GM10847 (cell line): ENCODE measurements around the gene RFX8.

Experiments
- POLR2A ChIP-seq: IDR thresholded peaks from 2 replicates; pipeline ENCODE4 v1.6.1; 2011; ENCODE audit not compliant: insufficient read length; ENCODE audit errors: extremely low read depth

RFX8 gene

DNA sequence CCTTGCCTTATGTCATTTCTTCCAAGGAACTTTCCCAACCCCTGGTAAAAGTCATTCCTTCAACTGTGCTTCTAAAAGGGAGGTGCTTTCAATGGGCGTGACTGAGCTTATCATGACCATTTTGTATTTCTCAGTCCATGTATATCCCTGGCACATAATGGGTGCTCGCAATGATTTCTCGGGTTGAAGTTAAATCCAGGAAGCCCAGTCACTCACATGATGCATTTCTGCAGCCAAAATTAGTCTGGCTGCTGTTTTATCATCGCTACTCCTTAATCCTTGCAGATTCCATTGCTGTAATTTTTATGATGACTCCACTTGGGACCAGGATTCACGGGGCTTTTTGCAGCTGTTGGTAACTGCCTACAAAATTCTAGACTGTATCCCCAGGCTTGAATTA, 25.9 kb upstream of the RFX8 start:
- TF ChIP-seq POLR2A: no peak

DNA sequence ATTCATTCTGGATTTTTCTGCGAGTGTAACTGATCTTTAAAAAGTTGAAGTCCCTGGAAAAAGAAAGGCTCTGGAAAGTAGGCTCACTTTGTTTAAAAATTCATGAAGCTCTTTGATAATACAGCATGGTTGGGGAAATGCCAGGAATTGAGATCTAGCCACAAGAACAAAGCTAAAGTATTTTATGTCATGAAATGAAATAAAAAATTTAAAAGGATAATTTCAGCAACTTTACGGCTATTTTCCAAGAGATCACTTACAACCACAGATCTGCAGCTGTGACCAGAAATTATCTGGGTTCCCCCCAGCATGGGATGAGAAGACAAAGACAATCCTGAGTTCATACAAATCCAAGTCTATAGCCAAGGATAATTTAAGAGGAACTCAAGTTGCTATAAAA, 25.3 kb upstream of the RFX8 start:
- no peak for TF ChIP-seq POLR2A

DNA sequence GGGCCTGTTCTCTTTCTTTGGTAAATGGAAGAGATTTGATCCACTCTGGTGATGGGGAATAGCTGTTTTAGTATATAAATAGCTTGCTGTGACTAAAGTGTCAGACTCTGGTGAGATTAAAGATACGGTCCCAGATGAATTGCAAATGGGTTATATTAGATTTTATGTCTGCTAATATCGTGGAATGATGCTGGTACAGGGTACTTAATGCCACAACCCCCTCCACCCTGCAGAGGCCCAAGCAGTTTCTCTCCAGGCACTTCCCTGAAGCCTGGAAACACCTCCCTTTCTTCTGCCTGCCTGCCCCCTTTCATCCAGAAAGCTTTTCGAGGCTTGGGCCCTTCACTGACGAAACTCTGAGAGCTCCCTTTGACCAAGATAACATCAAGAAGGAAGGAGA, 21.4 kb upstream of the RFX8 start:
- no peak for TF ChIP-seq POLR2A

DNA sequence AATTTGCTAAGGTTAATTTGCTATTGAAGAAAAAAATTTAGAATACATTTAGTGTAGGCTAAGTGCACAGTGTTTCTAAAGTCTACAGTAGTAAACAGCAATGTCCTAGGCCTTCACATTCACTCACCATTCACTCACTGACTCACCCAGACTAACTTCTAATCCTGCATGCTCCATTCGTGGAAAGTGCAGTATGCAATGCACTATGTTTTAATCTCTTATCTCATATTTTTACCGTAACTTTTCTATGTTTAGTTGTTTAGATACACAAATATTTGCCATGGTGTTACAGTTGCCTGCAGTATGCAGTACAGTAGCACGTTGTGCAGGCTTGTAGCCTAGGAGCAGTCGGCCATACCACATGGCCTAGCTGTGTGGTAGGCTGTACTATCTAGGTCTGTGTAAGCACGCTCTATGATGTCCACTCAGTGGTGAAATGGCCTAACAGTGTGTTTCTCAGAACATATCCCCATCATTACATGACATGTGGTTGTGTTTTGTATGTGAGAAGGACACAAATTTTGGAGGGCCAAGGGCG, 18.1 kb upstream of the RFX8 start:
- no peak for TF ChIP-seq POLR2A

DNA sequence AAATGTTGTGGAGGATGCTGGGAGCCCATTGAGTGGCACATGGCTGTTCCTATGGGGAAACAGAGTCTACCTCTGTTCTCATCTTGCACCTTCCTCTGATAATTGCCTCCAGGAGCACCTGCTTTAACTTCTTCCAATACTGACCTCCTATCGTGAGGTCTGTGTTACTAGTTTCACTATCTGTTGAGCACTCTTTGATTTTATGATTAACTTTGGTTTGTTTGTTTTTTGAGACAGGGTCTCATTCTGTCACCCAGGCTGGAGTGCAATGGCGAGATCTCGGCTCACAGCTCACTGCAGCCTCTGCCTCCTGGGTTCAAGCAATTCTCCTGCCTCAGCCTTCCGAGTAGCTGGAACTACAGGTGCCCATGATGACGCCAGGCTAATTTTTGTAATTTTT, 12.1 kb upstream of the RFX8 start:
- TF ChIP-seq POLR2A: no peak

DNA sequence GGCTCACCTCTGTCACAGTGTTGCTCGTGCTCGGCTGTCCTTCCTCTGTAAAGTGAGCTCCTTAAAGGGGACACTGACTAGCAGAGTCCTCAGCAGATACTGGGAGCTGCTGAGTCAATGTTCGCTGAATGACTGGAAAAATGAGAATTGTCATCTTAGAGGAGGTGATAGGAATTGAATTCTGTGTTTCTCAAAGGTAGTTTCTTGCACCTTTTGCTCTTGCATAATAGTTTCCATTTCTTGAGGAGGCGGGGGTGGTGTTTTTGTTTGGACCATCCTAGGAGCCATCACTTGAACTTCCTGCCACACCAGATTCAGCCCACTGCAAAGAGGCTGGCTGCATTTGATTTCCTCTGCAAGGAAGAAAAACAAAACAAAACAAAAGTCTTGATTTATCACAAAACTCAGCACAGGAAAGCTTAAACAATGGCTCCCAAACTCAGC, 11.4 kb upstream of the RFX8 start:
- no peak for TF ChIP-seq POLR2A

DNA sequence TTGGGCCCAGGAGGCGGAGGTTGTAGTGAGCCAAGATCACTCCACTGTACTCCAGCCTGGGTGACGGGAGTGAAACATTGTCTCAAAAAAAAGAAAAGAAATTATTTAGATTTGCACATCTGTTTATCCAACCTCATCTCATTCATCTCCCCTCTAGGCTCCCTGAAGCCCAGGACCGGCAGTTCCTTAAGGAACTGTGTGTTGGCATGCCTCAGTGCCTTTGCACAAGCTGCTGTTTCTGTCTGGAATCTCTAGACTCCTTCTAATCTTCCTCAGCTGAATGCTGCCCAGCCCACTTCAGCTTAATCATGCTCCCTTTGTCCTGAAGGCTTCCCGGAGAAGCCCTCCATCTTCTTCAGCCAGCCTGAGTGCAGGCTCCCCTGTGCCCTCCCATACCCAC, 10.9 kb upstream of the RFX8 start:
- TF ChIP-seq POLR2A: no peak

DNA sequence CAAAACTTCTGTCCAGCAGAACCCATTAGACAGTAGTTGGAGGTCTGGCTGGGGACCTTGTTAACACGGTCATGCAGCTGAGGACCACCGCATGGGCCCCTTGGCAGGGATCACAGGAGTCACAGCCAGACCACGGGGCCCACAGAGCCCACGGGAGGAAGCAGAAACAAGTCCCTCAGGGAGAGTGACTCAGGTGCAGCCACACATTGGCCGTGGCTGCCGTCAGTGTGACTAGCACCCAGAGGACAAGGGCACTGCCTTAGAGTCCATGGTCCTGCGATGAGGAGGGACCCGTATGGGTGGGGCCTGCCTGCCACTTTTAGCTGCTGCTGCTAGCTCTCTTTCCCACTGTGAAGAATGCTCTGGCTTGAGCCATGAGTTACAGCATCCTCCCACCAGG, 5.9 kb upstream of the RFX8 start:
- TF ChIP-seq POLR2A: no peak

DNA sequence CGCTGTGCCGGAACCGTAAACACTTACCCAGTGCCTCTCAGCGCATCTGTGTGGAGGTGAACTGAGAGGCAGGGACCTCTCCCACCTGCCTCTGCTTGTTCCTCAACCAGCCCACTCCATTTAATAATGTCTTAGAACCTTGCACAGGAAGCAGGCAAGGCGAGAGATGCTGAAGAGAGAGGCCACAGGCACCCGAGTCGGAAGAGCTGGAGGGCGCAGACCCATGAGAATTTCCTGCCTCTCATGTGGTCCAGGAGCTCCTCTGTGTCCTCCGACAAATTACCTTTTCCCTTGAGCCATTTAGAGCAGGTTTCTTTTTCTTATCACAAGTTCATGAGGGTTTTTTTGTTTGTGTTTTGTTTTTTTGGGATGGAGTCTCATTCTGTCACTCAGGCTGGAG, 4.9 kb upstream of the RFX8 start:
- no peak for TF ChIP-seq POLR2A

DNA sequence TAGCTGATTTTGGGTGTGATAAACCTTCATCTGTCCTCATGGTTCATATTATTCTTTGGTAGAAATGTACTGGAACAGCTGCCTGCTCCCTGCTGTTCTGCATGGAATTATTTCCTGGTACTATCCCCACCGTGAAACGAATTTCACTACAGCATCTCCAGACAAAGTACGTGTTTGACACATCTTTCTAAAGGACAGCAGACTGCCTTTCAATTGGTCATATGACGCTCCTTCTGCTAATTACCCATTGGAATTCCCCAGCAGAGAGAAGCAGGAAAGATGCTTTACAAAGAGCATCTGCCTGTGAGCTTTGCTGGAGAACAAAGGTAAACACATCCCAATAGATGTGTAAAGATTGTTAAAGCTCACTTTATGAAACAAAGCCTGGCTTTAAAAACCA, 4.4 kb upstream of the RFX8 start:
- TF ChIP-seq POLR2A: no peak

DNA sequence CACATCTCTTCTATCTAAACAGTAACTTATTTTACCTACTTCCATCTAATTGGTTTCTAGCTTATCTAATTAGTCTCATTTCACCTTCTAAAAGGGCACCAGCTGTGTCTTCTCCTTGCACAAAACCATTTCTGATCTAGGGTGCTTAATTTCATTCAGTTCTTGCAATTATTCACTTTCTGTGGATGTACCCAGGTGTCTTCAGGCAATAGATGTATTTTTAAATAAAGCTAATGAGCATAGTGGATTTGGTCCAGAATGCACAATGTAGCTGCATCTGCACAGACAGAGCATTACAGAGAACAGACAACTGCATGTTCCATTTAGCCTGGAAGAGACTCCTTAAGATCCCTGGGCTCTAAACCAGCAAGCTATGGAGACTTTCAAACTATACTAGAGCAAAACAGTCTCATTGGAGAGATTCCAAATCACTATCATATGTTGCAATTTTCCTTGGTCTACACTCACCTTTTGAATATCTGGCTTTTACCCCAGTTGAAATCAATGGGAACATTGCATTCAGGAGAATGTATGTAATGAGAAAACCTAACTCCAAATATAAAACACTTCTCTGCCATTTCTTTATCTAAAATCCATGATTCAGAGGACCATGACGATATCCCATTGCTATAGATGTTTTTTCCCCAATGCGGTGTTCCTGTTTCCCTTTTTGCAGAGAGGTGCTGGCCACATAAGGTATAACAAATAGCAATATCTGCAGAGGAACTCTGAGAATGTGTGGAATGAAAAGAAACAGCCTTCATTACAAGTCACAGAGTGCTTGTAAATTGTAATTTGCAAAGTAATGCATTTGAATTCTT, 3.5 kb upstream of the RFX8 start:
- TF ChIP-seq POLR2A: no peak

DNA sequence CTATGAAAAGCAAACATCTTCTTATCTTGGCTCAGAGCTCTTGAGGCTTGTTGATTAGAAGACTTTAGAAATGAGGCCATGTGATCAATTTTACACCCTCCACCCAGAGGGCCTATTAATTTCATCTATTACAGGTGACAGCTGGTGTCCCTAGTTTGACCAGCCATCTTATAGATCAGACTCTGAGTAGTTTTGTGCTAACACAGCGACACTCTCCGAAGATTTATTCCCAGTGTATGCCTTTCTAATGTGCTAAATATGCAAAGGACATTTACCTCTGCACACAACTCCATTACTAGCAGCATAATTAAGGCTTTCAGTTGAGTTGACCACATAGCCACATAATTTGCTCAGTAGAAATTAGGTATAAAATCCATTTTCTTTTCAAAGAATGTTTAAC, 2.6 kb upstream of the RFX8 start:
- no peak for TF ChIP-seq POLR2A

DNA sequence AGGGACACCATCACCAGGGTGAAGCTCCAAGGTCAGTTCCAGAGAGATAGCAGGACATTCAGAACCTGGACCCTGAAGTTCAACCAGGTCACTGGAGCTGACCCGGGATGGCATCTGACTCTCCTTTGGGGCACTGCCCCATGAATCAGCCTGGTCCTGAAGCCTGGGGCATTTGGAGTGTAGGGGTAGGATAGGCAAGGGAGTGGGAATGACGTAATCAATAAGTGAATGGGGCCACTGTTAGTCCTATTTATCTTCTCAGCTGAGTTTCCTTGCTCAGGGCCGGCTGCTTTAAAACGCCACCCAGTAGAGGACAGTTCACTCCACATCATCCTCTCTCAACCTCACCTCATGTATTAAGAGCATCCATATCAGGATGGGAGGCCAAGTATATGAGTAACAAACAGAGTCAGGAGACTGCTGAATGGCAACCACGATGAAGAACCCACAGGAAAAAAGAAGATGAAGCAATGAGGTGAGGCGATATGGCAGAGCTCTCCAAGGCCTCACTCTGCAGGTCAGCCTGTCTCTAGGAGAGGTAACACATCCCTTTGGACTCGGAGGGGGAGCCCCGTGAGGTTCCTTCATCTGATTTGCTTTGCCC, 1.8 kb upstream of the RFX8 start:
- TF ChIP-seq POLR2A: no peak

DNA sequence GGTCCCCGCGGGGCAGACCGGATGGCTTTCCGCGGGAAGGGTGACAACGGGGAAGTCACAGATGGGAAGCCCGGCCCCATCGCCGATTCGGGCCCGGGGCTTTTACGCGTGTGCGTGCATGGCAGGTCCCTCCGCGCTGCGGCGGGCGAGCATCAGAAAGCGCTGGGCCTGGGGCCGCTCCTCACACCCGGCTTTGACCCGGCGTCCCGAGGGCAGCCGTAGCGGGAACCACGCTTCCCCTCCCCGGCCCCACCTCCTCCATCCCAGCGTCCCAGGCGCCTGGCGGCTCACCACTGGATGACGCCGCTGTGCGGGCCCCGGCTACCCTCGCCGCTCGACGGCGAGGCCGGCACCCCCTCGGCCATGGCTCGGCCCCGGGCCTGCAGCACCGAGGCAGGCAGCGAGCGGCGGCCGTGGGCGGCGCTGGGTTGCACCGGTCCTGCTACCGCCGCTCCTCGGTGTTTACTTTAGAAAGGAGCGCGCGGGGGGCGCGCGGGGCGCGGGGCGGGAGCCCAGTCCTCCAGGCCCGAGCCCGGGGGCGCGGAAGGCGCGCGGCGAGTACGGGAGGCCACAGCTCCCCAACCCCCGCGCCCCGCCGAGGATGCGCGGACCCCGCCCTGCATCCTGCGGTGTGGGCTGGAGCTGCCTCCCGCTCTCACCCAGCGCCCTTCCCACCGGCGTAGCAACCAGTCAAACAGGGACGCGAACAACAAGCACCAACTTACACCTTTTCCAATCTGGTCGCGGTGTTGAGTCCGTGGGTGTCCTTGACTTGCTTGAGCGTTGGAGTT, 806 bp downstream of the RFX8 start:
- TF ChIP-seq POLR2A: no peak

DNA sequence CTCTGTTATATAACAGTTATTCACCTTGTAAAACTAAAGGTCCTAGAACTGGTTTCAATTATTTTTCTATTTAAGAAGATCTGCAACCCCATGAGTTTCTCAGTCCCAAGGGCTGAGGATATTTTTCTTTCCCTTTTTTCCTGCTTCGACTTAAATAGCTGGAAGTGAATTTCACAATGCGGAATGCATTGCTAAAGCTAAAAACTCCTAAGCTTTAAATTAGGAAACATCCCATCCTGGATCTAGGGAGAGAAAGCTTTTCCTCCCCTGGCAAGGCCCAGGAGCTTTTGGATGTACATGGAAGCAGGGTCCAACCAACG, 1.4 kb downstream of the RFX8 start:
- TF ChIP-seq POLR2A: no peak

DNA sequence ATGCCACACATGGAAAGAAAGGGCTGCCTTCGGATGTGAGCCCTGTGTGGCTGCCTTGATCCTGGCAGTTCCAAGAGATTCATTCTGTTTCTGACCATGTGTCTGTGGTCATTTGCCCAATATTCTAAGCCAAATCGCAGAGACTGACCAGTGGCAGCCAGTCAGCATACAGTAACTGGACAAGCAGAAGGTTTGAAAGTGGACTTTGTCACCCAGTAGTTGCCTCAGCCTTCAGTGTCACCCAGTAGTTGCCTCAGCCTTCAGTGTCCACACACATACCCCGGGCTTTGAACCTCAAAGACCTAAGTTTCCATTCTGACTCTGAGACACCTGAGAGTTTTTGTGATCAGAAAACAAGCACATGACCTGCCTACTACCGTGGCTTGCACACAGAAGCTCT, 5.0 kb downstream of the RFX8 start:
- TF ChIP-seq POLR2A: no peak
